Transverse colon (tissue), 3 donors: ENCODE results near the gene MEG3.

Source experiments
- EP300 ChIP-seq: sonication (generic); formaldehyde crosslinking; IDR thresholded peaks from one replicate; pipeline ENCODE4 v1.6.1; 2017; ENCODE audit warnings: antibody characterized with exemption, low read depth
- POLR2A ChIP-seq: fragments of 450-650 bp; IDR thresholded peaks from one replicate; pipeline ENCODE4 v1.6.1; 2016; ENCODE audit warnings: antibody characterized with exemption, mild to moderate bottlenecking, moderate library complexity
- TF ChIP-seq, protein P1 (sequence below), 5 experiments: fragments of 200-600 bp in 3 of 5; fragments of 450-650 bp in 2 of 5; sonication (generic) in 3 of 5; IDR thresholded peaks; 1 replicate in 2 of 5; 2 replicates in 3 of 5; pipeline ENCODE4 v1.5.1; 2016 to 2017; ENCODE audit warnings: antibody characterized with exemption in 5 of 5, inconsistent platforms in 3 of 5, mild to moderate bottlenecking in 2 of 5, moderate library complexity in 1 of 5

DNA sequence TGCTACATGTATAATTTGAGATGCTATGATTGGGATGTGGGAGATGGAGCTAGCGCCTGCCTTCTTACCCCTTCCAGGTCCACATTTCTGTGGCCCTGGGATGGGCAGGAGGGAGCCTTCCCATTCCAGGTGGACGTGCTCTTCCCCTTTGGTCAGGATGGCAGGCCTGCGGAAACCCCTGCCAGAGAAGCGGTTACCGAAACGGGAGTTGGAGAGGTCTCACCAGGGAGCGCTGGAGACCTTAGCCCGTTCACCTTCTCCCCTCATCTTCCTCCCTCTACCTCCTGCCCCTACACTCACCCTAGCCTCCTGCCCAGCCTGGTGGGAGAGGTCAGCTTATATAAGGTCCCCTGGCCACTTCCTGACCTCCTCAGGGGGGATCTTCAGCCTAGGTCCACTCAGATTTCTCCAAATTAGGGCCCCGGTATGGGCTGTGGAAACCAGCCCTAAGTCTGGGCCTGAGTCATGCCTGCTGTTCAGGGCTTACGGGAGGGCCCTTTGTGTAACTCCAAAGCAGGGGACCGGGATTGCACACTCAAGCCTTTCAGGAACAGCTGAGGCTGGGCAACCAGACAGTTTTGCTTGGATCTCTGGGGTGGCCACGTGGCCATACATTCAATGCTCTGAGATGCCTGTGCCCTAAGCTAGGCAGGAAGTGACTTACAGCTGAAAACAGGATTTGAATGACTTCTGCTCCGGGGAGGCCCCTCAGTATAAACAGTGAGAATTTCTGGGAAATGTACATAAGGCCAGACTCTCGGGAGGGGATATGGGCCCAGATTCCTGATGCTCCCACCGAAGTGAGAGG is 10.2 kb upstream of the MEG3 start:
- no peak for TF ChIP-seq POLR2A
- TF ChIP-seq EP300: no peak
- TF ChIP-seq, protein P1, sequence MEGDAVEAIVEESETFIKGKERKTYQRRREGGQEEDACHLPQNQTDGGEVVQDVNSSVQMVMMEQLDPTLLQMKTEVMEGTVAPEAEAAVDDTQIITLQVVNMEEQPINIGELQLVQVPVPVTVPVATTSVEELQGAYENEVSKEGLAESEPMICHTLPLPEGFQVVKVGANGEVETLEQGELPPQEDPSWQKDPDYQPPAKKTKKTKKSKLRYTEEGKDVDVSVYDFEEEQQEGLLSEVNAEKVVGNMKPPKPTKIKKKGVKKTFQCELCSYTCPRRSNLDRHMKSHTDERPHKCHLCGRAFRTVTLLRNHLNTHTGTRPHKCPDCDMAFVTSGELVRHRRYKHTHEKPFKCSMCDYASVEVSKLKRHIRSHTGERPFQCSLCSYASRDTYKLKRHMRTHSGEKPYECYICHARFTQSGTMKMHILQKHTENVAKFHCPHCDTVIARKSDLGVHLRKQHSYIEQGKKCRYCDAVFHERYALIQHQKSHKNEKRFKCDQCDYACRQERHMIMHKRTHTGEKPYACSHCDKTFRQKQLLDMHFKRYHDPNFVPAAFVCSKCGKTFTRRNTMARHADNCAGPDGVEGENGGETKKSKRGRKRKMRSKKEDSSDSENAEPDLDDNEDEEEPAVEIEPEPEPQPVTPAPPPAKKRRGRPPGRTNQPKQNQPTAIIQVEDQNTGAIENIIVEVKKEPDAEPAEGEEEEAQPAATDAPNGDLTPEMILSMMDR (IDR thresholded peaks at IDR 0.05): no peak
